Left ventricle myocardium inferior (tissue), 1 donor: ENCODE measurements around the gene DTNA. TPM values are rescaled to one million over a fixed set of nuclear protein-coding genes. Genes with fewer than 3 reads are reported as not detected.
A peak's percentile ranks its signal among the peaks of the same experiment; 100 is the strongest.
"Not testable (repeated sequence)": the region's sequence is repeated elsewhere in the genome, so short reads cannot be mapped to it uniquely, and the experiment has no call there.

ENCODE experiments used
- DNase-seq: peaks from one replicate; pipeline ENCODE4 v3.0.0-alpha.2; 2020
- H3K27ac ChIP-seq: fragments of 200-600 bp; replicated peaks from 2 replicates; pipeline ENCODE4 v1.8.0; 2021
- H3K27me3 ChIP-seq: fragments of 200-600 bp; 2 replicates; pipeline ENCODE4 v1.8.0; 2021; ENCODE audit warnings: low read depth
- H3K36me3 ChIP-seq: fragments of 200-600 bp; 2 replicates; pipeline ENCODE4 v1.8.0; 2021
- H3K4me1 ChIP-seq: fragments of 200-600 bp; 2 replicates; pipeline ENCODE4 v1.8.0; 2021
- H3K4me3 ChIP-seq: fragments of 200-600 bp; 2 replicates; pipeline ENCODE4 v1.8.0; 2021; ENCODE audit warnings: mild to moderate bottlenecking, moderate library complexity
- H3K9me3 ChIP-seq: fragments of 200-600 bp; replicated peaks from 2 replicates; pipeline ENCODE4 v1.8.0; 2021
- intact Hi-C: fragments of 100-400 bp; cut with micrococcal nuclease; formaldehyde crosslinking; loops from one replicate; pipeline ENCODE4 v1.11.0; 2022
- total RNA-seq: library from RNA; stranded (reverse); fragmentation: NEBNext Ultra II Directional; extraction: Animal tissue kit (Norgen Biotek cat#: 25700); gene quantifications from one replicate; pipeline ENCODE4 v1.2.1, GENCODE V29; 2021
- TF ChIP-seq, protein P1 (sequence below): fragments of 200-600 bp; IDR thresholded peaks from 2 replicates; pipeline ENCODE4 v1.8.0; 2021; ENCODE audit warnings: antibody characterized with exemption, mild to moderate bottlenecking, borderline replicate concordance
- donor health status: DM: no; HTN: yes; CAD: no; lungs with severe emphysema.

DTNA gene
- total RNA-seq, 1 donor from 2014 or later = 167 TPM

- intact Hi-C loops = no loop called here
- no peaks in the 10 kb centered on the region for H3K9me3 ChIP-seq
- no peak overlapping the region for H3K4me3 ChIP-seq
- H3K4me1 ChIP-seq = peaks cover 58% of the 10 kb centered on the region
- DNase-seq = no peak
- no peaks in the 10 kb centered on the region for H3K36me3 ChIP-seq
- H3K27me3 ChIP-seq = no peaks in the 10 kb centered on the region
- H3K27ac ChIP-seq = peak overlapping the region; percentile 84
- TF ChIP-seq, protein P1, sequence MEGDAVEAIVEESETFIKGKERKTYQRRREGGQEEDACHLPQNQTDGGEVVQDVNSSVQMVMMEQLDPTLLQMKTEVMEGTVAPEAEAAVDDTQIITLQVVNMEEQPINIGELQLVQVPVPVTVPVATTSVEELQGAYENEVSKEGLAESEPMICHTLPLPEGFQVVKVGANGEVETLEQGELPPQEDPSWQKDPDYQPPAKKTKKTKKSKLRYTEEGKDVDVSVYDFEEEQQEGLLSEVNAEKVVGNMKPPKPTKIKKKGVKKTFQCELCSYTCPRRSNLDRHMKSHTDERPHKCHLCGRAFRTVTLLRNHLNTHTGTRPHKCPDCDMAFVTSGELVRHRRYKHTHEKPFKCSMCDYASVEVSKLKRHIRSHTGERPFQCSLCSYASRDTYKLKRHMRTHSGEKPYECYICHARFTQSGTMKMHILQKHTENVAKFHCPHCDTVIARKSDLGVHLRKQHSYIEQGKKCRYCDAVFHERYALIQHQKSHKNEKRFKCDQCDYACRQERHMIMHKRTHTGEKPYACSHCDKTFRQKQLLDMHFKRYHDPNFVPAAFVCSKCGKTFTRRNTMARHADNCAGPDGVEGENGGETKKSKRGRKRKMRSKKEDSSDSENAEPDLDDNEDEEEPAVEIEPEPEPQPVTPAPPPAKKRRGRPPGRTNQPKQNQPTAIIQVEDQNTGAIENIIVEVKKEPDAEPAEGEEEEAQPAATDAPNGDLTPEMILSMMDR = no peak
These were observed 994 bp upstream of the DTNA start for GRCh38 chr18:34709104-34709503.

GRCh38 chr18:34710458-34710914, 388 bp downstream of the DTNA start:
- intact Hi-C loops = no loop called here
- DNase-seq = no peak
- TF ChIP-seq, protein P1 = no peak
- Histone ChIP-seq H3K9me3 (no peaks in the 10 kb centered on the region), H3K27me3 (no peaks in the 10 kb centered on the region), H3K4me3 (peak overlapping the region; percentile 54), H3K36me3 (no peaks in the 10 kb centered on the region), H3K27ac (peak overlapping the region; percentile 84), H3K4me1 (peaks cover 58% of the 10 kb centered on the region)

DNA sequence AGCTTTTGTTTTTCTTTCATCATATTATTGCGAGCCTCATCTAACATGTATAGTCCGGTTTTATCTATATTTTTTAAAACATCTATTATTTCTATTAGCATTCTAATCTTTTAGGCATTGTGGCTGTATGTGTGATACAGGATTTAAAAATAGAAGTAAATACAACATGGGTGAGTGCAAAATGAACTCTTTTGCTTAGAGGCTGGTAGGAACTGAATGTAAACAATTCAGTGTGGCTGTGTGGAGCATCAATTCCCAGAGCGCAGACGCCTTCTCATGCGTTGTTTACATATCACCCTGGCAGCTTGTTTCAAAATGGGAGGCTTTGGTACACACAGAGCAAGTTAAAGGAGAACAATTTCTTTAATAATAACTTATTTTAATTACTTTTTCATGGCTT, 836 bp downstream of the DTNA start:
- Histone ChIP-seq H3K27ac (peak overlapping the region; percentile 84), H3K27me3 (no peaks in the 10 kb centered on the region), H3K9me3 (no peaks in the 10 kb centered on the region), H3K4me3 (peak overlapping the region; percentile 54), H3K36me3 (no peaks in the 10 kb centered on the region), H3K4me1 (peaks cover 58% of the 10 kb centered on the region)
- TF ChIP-seq, protein P1 = no peak
- no peak for DNase-seq
- intact Hi-C loops = no loop called here

GRCh38 chr18:34716111-34716510, 6.0 kb downstream of the DTNA start:
- H3K36me3 ChIP-seq, H3K27ac ChIP-seq, H3K9me3 ChIP-seq, DNase-seq, H3K27me3 ChIP-seq, intact Hi-C loops, H3K4me3 ChIP-seq: not testable (repeated sequence)
- peaks cover 11% of the 10 kb centered on the region for H3K4me1 ChIP-seq

- Histone ChIP-seq H3K27ac (no peak overlapping the region), H3K4me1 (peaks cover 6% of the 10 kb centered on the region), H3K27me3 (no peaks in the 10 kb centered on the region), H3K36me3 (no peaks in the 10 kb centered on the region), H3K4me3 (no peak overlapping the region), H3K9me3 (no peaks in the 10 kb centered on the region)
- intact Hi-C loops = no loop called here
- TF ChIP-seq, protein P1 = no peak
- DNase-seq = no peak
These were observed 8.5 kb downstream of the DTNA start for GRCh38 chr18:34718610-34719009.

DNA sequence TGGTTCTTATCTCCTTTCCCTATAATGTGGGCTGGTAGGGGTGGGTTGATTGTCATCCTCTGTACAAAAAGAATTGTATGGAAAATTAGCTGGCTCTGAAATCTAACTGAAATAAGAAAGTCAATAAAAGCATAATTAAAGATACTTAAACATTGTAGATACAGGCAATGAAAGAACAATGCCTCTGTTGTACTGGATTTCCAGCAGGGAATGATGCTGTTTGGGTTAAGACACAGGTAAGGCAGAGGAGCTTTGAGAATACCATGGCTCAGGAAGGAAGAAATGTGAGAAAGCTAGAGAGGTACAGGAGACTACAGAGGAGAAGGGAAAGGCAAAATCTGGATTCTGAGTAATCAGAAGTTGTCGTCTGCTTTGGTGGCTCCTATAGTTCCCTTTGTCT, 10.1 kb downstream of the DTNA start:
- intact Hi-C loops = no loop called here

More for the DNA sequence above, 10.1 kb downstream of the DTNA start:
- TF ChIP-seq, protein P1 = no peak
- H3K36me3 ChIP-seq = no peaks in the 10 kb centered on the region
- H3K27ac ChIP-seq = no peak overlapping the region
- DNase-seq = no peak
- H3K4me1 ChIP-seq = peaks cover 6% of the 10 kb centered on the region
- peaks cover 11% of the 10 kb centered on the region for H3K9me3 ChIP-seq
- H3K4me3 ChIP-seq = no peak overlapping the region
- H3K27me3 ChIP-seq = no peaks in the 10 kb centered on the region
